Adrenal gland (tissue), 5 donors: ENCODE measurements around the gene CMC1.

Experiments used
- POLR2A ChIP-seq, 2 donors: fragments of 450-650 bp; IDR thresholded peaks; one replicate each; pipeline ENCODE4 v1.6.1; 2017; ENCODE audit warnings: antibody characterized with exemption in 2 of 2, mild to moderate bottlenecking in 2 of 2, moderate library complexity in 1 of 2
- TF ChIP-seq, protein P1 (sequence below), 6 experiments: fragments of 450-650 bp in 4 of 6; fragments of 200-600 bp in 2 of 6; sonication (generic) in 1 of 6; IDR thresholded peaks; 1 replicate in 5 of 6; 2 replicates in 1 of 6; pipeline versions ENCODE4 v1.5.1 to v1.8.0; 2016 to 2021; ENCODE audit warnings: antibody characterized with exemption in 6 of 6, mild to moderate bottlenecking in 2 of 6, moderate library complexity in 1 of 6
- donor health status: DM: no; HTN: no; CAD: no.

DNA sequence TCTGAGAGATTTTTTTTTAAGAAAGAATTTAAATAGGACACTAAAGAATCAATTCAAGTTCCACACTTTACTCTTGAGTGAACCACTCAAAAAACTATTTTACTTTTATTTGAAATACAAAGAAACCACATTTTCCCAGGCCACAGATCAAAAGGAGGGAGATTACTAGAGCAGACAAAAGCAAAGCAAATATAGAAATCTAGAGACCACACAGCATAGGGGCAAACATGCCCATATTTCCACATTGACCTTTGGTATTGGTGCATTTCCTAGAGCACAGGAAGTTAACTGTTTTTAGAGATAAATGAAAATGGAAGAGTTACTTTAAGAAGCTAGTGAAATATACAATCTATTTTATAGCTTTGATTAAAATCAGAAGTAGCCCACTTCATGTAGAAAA, 79.6 kb downstream of the CMC1 start:
- TF ChIP-seq, protein P1, sequence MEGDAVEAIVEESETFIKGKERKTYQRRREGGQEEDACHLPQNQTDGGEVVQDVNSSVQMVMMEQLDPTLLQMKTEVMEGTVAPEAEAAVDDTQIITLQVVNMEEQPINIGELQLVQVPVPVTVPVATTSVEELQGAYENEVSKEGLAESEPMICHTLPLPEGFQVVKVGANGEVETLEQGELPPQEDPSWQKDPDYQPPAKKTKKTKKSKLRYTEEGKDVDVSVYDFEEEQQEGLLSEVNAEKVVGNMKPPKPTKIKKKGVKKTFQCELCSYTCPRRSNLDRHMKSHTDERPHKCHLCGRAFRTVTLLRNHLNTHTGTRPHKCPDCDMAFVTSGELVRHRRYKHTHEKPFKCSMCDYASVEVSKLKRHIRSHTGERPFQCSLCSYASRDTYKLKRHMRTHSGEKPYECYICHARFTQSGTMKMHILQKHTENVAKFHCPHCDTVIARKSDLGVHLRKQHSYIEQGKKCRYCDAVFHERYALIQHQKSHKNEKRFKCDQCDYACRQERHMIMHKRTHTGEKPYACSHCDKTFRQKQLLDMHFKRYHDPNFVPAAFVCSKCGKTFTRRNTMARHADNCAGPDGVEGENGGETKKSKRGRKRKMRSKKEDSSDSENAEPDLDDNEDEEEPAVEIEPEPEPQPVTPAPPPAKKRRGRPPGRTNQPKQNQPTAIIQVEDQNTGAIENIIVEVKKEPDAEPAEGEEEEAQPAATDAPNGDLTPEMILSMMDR (IDR thresholded peaks at IDR 0.05): no peak
- no peak for TF ChIP-seq POLR2A (IDR thresholded peaks at IDR 0.05)
